Adrenal gland (tissue), 5 donors: Measurements from ENCODE around the gene SRCAP.

Source experiments
- POLR2A ChIP-seq, 2 donors: fragments of 450-650 bp; IDR thresholded peaks; one replicate each; pipeline ENCODE4 v1.6.1; 2017; ENCODE audit warnings: antibody characterized with exemption in 2 of 2, mild to moderate bottlenecking in 2 of 2, moderate library complexity in 1 of 2
- TF ChIP-seq, protein P1 (sequence below), 6 experiments: fragments of 450-650 bp in 4 of 6; fragments of 200-600 bp in 2 of 6; sonication (generic) in 1 of 6; IDR thresholded peaks; 1 replicate in 5 of 6; 2 replicates in 1 of 6; pipeline versions ENCODE4 v1.5.1 to v1.8.0; 2016 to 2021; ENCODE audit warnings: antibody characterized with exemption in 6 of 6, mild to moderate bottlenecking in 2 of 6, moderate library complexity in 1 of 6
- donor health status: DM: no; HTN: no; CAD: no.

DNA sequence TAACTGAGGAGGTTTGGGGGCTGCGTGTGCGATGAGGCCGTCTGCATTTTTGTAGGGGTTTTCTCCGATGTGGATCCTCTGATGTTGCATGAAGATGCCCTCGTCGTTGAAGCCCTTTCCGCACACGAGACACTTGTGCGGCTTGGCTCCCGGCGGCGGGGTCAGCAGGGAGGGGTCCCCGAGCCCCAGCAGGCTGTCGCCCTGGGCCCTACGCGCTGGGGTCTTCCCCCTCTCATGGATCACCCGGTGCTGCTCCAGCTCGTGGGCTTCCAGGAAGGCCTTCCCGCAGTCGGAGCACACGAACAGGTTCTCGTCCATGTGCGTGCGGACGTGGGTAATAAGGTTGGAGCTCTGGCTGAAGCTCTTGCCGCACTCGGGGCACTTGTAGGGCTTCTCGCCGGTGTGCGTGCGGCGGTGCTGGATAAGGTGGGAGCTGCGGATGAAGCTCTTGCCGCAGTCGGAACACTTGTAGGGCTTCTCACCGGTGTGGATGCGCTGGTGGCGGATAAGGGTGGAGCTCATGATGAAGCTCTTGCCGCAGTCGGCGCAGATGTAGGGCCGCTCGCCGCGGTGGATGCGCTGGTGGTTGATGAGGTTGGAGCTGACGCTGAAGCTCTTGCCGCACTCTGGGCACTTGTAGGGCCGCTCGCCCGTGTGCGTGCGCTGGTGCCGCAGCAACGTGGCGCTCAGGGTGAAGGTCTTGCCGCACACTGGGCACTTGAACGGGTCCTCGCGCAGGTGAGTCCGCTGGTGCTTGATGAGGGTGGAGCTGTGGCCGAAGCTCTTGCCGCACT lies 83.7 kb downstream of the SRCAP start:
- TF ChIP-seq, protein P1, sequence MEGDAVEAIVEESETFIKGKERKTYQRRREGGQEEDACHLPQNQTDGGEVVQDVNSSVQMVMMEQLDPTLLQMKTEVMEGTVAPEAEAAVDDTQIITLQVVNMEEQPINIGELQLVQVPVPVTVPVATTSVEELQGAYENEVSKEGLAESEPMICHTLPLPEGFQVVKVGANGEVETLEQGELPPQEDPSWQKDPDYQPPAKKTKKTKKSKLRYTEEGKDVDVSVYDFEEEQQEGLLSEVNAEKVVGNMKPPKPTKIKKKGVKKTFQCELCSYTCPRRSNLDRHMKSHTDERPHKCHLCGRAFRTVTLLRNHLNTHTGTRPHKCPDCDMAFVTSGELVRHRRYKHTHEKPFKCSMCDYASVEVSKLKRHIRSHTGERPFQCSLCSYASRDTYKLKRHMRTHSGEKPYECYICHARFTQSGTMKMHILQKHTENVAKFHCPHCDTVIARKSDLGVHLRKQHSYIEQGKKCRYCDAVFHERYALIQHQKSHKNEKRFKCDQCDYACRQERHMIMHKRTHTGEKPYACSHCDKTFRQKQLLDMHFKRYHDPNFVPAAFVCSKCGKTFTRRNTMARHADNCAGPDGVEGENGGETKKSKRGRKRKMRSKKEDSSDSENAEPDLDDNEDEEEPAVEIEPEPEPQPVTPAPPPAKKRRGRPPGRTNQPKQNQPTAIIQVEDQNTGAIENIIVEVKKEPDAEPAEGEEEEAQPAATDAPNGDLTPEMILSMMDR (IDR thresholded peaks at IDR 0.05): no peak
- TF ChIP-seq POLR2A (IDR thresholded peaks at IDR 0.05): no peak
